Astrocyte of the spinal cord (primary cell): ENCODE data around the gene KATNAL1.

Experiments
- DNase-seq: peaks from one replicate; pipeline ENCODE4 v3.0.0; 2011; ENCODE audit warnings: low read depth, low spot score
- H3K4me3 ChIP-seq: 2 replicates; pipeline ENCODE4 v1.5.1; 2011; ENCODE audit warnings: low read depth, mild to moderate bottlenecking, low read length, moderate library complexity
- CTCF ChIP-seq: IDR thresholded peaks from 2 replicates; pipeline ENCODE4 v1.5.1; 2012; ENCODE audit warnings: low read depth, mild to moderate bottlenecking, low read length, inconsistent platforms
- in situ Hi-C: cut with HindIII; loops from 2 replicates; pipeline ENCODE4 v1.10.0; 2017; ENCODE audit warnings: low sequenced_read_pairs

The KATNAL1 gene

GRCh38 chr13:30172593-30173302 is 134.6 kb downstream of the KATNAL1 start:
- in situ Hi-C loops = no loop called here
- H3K4me3 ChIP-seq = no peak overlapping the region
- DNase-seq = no peak
- TF ChIP-seq CTCF = no peak

- no peak overlapping the region for H3K4me3 ChIP-seq
- no peak for DNase-seq
- in situ Hi-C loops = no loop called here
- TF ChIP-seq CTCF = no peak
Observed at GRCh38 chr13:30170569-30170968, 136.8 kb downstream of the KATNAL1 start.

GRCh38 chr13:30169442-30169841 is 137.9 kb downstream of the KATNAL1 start:
- TF ChIP-seq CTCF = no peak
- DNase-seq = no peak
- no peak overlapping the region for H3K4me3 ChIP-seq
- in situ Hi-C loops = no loop called here

- peak; percentile 50 for TF ChIP-seq CTCF
- H3K4me3 ChIP-seq = no peak overlapping the region
- peak; percentile 36 for DNase-seq
- in situ Hi-C loops = no loop called here
Observed at GRCh38 chr13:30165796-30166195, 141.6 kb downstream of the KATNAL1 start.

- DNase-seq = no peak
- in situ Hi-C loops = no loop called here
- no peak for TF ChIP-seq CTCF
- H3K4me3 ChIP-seq = no peak overlapping the region
Observed at GRCh38 chr13:30165071-30165470, 142.3 kb downstream of the KATNAL1 start.

- no peak for DNase-seq
- no peak overlapping the region for H3K4me3 ChIP-seq
- in situ Hi-C loops = no loop called here
- no peak for TF ChIP-seq CTCF
Observed at GRCh38 chr13:30164146-30164545, 143.2 kb downstream of the KATNAL1 start.
